GM12878 (cell line): Measurements from ENCODE around the gene SNX21. TPM values are rescaled to one million over a fixed set of nuclear protein-coding genes. Genes with fewer than 3 reads are reported as not detected.
A peak's percentile ranks its signal among the peaks of the same experiment; 100 is the strongest.

Source experiments
- CBFB ChIP-seq: IDR thresholded peaks from 2 replicates; pipeline ENCODE4 v1.6.1; 2016; ENCODE audit warnings: antibody characterized with exemption, low read depth
- CBX5 ChIP-seq: sonication (generic); IDR thresholded peaks from 2 replicates; pipeline ENCODE4 v1.6.1; 2016; ENCODE audit warnings: low read depth, moderate library complexity, mild to moderate bottlenecking, inconsistent platforms
- CEBPB ChIP-seq, 2 experiments: fragments of 150-350 bp in 1 of 2; IDR thresholded peaks; 2 replicates each; pipeline ENCODE4 v1.6.1; 2012 to 2014; ENCODE audit warnings: low read depth in 2 of 2, low read length in 2 of 2, borderline replicate concordance in 1 of 2, inconsistent platforms in 1 of 2
- CHD1 ChIP-seq: IDR thresholded peaks from 2 replicates; pipeline ENCODE4 v1.6.1; 2012; ENCODE audit warnings: low read depth, low read length, improper control_type of control experiment
- CREM ChIP-seq: IDR thresholded peaks from 2 replicates; pipeline ENCODE4 v1.6.1; 2014; ENCODE audit warnings: antibody characterized with exemption, low read depth
- ESRRA ChIP-seq: IDR thresholded peaks from 2 replicates; pipeline ENCODE4 v1.6.1; 2012; ENCODE audit warnings: mild to moderate bottlenecking, low read length, improper control_type of control experiment
- JUNB ChIP-seq: IDR thresholded peaks from 2 replicates; pipeline ENCODE4 v1.6.1; 2016; ENCODE audit warnings: antibody characterized with exemption, mild to moderate bottlenecking
- JUND ChIP-seq: IDR thresholded peaks from 2 replicates; pipeline ENCODE4 v1.6.1; 2012; ENCODE audit warnings: low read depth, mild to moderate bottlenecking, low read length, improper control_type of control experiment, moderate library complexity
- KAT2A ChIP-seq: conservative IDR thresholded peaks from 2 replicates; pipeline ENCODE4 v1.6.1; 2011; ENCODE audit warnings: low read depth, low read length; ENCODE audit not compliant: control insufficient read depth
- MXI1 ChIP-seq: fragments of 150-350 bp; IDR thresholded peaks from 2 replicates; pipeline ENCODE4 v1.6.1; 2011; ENCODE audit warnings: low read depth, mild to moderate bottlenecking, inconsistent platforms, low read length, improper control_type of control experiment
- NR2C2 ChIP-seq: IDR thresholded peaks from 2 replicates; pipeline ENCODE4 v1.6.1; 2011; ENCODE audit warnings: borderline replicate concordance, low read depth; ENCODE audit not compliant: control insufficient read depth, insufficient read length
- NRF1 ChIP-seq: conservative IDR thresholded peaks from 2 replicates; pipeline ENCODE4 v1.6.1; 2011; ENCODE audit warnings: mild to moderate bottlenecking, low read depth, low read length, improper control_type of control experiment
- POLR2AphosphoS2 ChIP-seq: IDR thresholded peaks from 2 replicates; pipeline ENCODE4 v1.6.1; 2011; ENCODE audit warnings: low read depth, mild to moderate bottlenecking, low read length, improper control_type of control experiment, moderate library complexity
- POLR2AphosphoS5 ChIP-seq: IDR thresholded peaks from 2 replicates; pipeline ENCODE4 v1.6.1; 2011; ENCODE audit warnings: mild to moderate bottlenecking, low read length, inconsistent platforms
- RAD51 ChIP-seq: fragments of 450-650 bp; IDR thresholded peaks from 2 replicates; pipeline ENCODE4 v1.6.1; 2016; ENCODE audit warnings: moderate library complexity, mild to moderate bottlenecking, inconsistent platforms
- RFX5 ChIP-seq: IDR thresholded peaks from 2 replicates; pipeline ENCODE4 v1.6.1; 2011; ENCODE audit warnings: low read depth, low read length, improper control_type of control experiment
- SPI1 ChIP-seq: IDR thresholded peaks from 2 replicates; pipeline ENCODE4 v1.6.1; 2011; ENCODE audit warnings: low read depth, mild to moderate bottlenecking, low read length, moderate library complexity, borderline replicate concordance; ENCODE audit not compliant: insufficient read depth
- SRF ChIP-seq, 2 experiments: IDR thresholded peaks; 2 replicates each; pipeline ENCODE4 v1.6.1; 2011; ENCODE audit warnings: low read depth in 2 of 2, low read length in 2 of 2, mild to moderate bottlenecking in 1 of 2, moderate library complexity in 1 of 2
- STAT3 ChIP-seq: IDR thresholded peaks from 2 replicates; pipeline ENCODE4 v1.6.1; 2011; ENCODE audit warnings: low read depth, low read length, improper control_type of control experiment
- TCF7 ChIP-seq: IDR thresholded peaks from 2 replicates; pipeline ENCODE4 v1.6.1; 2014; ENCODE audit warnings: antibody characterized with exemption, borderline replicate concordance
- YY1 ChIP-seq: IDR thresholded peaks from 2 replicates; pipeline ENCODE4 v1.6.1; 2011; ENCODE audit warnings: low read depth, mild to moderate bottlenecking, low read length
- polyA plus RNA-seq, 11 experiments: library from polyadenylated mRNA; depleted of rRNA in 4 of 11; unstranded in 6 of 11; stranded (reverse) in 5 of 11; fragments of >200 nt; fragmentation: Nextera tagmentation in 4 of 11; fragmentation: Illumina TruSeq in 1 of 11; extraction: Ambion mirVana in 4 of 11; extraction: Trizol in 1 of 11; gene quantifications; 1 replicate in 1 of 11; 2 replicates in 10 of 11; pipeline versions ENCODE4 v1.2.1 to v1.2.3, GENCODE V29; 2011 to 2016; ENCODE audit warnings: inconsistent platforms in 2 of 11, missing spikeins in 2 of 11, low read depth in 1 of 11
- total RNA-seq, 4 experiments: library from RNA; depleted of rRNA in 3 of 4; stranded (reverse); fragments of >200 nt in 3 of 4; fragmentation: Illumina TruSeq in 1 of 4; extraction: Trizol in 1 of 4; gene quantifications; 2 replicates each; pipeline versions ENCODE4 v1.2.1 to v1.2.3, GENCODE V29; 2013 to 2021
- TF ChIP-seq, protein P1 (sequence below): IDR thresholded peaks from 2 replicates; pipeline ENCODE4 v1.6.1; 2011; ENCODE audit warnings: low read depth, low read length, improper control_type of control experiment, borderline replicate concordance
- TF ChIP-seq, protein P2 (sequence below): IDR thresholded peaks from 2 replicates; pipeline ENCODE4 v1.6.1; 2012; ENCODE audit warnings: low read depth, low read length, improper control_type of control experiment
- TF ChIP-seq, protein P3 (sequence below): fragments of 150-350 bp; IDR thresholded peaks from 2 replicates; pipeline ENCODE4 v1.6.1; 2016; ENCODE audit warnings: low read depth, low read length

The SNX21 gene
- total and polyA plus RNA-seq, 10 of the 15 experiments (the other 5 are each of a cell fraction or from before 2014, with no cell fraction given), result 0.10 to 1.4 (median 0.57) TPM

DNA sequence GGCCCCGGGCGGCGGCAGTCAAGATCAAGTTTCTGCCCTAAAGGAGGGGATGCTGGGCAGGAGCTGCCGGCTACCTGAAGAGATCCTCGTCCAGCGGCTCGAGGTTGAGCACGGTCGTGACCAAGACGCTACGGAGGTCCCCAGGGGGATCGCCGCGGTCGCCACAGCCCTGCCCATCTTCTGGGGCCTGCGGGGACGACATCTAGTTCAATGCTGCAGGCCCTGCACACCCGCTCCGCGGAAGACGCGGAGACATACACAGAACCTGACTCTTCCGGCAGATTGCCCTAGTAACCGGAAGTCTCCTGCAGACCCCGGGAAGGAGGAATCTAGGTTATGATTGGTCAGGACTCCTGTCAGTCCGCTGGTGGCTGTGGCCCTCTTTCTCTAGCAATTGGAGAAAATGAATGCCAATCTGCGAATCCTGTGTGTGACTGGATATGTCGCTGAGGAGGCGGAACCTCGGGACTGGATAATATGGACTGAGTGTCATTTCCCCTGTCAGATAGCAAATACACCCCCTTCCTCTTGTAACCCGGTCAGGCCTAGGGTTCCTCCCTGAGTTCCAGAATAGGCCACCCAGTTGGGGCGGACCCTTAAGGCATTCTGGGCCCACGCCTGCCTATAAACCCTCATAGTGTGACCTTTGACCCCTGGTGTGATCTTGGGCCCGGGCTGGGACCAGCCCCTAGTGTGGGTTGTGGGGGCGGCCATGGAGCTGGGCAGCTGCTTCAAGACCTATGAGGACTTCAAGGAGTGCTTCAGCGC is 23.7 kb downstream of the SNX21 start, which contains the start of the genes ACOT8 and ZSWIM3 (continued):
- no peak; the same call in 1 of the 2 replicates for TF ChIP-seq YY1
- TF ChIP-seq ESRRA, result peak; percentile 74; the same call in 1 of the 2 replicates
- peak in 1 of 2 experiments; percentile 34; a peak in 1 of 4 replicates for TF ChIP-seq SRF (IDR thresholded peaks at IDR 0.05; ENCODE audit: low read depth in 2 of 2, low read length in 2 of 2)
- no peak for TF ChIP-seq CEBPB (IDR thresholded peaks at IDR 0.05; ENCODE audit: borderline replicate concordance in 1 of 2, low read depth in 2 of 2, low read length in 2 of 2)
- TF ChIP-seq, protein P1, sequence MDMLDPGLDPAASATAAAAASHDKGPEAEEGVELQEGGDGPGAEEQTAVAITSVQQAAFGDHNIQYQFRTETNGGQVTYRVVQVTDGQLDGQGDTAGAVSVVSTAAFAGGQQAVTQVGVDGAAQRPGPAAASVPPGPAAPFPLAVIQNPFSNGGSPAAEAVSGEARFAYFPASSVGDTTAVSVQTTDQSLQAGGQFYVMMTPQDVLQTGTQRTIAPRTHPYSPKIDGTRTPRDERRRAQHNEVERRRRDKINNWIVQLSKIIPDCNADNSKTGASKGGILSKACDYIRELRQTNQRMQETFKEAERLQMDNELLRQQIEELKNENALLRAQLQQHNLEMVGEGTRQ, result no peak
- TF ChIP-seq NRF1, result no peak
- TF ChIP-seq STAT3, result no peak
- TF ChIP-seq KAT2A, result no peak
- TF ChIP-seq RFX5, result no peak
- TF ChIP-seq CHD1, result no peak
- TF ChIP-seq CREM, result peak; percentile 45; the same call in 1 of the 2 replicates
- no peak for TF ChIP-seq RAD51
- 0 out of 2 replicates have a peak, but pooled peaks have one; percentile 32 for TF ChIP-seq JUND
- TF ChIP-seq CBFB, result peak; percentile 39; the same call in 1 of the 2 replicates
- TF ChIP-seq TCF7, result no peak
- TF ChIP-seq NR2C2, result peak; percentile 90
- peak; percentile 96 for TF ChIP-seq POLR2AphosphoS2
- peak; percentile 68; the same call in 1 of the 2 replicates for TF ChIP-seq MXI1
- TF ChIP-seq, protein P2, sequence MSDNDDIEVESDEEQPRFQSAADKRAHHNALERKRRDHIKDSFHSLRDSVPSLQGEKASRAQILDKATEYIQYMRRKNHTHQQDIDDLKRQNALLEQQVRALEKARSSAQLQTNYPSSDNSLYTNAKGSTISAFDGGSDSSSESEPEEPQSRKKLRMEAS, result 0 out of 2 replicates have a peak, but pooled peaks have one; percentile 15
- peak; percentile 56; the same call in 1 of the 2 replicates for TF ChIP-seq SPI1
- no peak for TF ChIP-seq JUNB
- TF ChIP-seq, protein P3, sequence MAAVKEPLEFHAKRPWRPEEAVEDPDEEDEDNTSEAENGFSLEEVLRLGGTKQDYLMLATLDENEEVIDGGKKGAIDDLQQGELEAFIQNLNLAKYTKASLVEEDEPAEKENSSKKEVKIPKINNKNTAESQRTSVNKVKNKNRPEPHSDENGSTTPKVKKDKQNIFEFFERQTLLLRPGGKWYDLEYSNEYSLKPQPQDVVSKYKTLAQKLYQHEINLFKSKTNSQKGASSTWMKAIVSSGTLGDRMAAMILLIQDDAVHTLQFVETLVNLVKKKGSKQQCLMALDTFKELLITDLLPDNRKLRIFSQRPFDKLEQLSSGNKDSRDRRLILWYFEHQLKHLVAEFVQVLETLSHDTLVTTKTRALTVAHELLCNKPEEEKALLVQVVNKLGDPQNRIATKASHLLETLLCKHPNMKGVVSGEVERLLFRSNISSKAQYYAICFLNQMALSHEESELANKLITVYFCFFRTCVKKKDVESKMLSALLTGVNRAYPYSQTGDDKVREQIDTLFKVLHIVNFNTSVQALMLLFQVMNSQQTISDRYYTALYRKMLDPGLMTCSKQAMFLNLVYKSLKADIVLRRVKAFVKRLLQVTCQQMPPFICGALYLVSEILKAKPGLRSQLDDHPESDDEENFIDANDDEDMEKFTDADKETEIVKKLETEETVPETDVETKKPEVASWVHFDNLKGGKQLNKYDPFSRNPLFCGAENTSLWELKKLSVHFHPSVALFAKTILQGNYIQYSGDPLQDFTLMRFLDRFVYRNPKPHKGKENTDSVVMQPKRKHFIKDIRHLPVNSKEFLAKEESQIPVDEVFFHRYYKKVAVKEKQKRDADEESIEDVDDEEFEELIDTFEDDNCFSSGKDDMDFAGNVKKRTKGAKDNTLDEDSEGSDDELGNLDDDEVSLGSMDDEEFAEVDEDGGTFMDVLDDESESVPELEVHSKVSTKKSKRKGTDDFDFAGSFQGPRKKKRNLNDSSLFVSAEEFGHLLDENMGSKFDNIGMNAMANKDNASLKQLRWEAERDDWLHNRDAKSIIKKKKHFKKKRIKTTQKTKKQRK, result peak; percentile 99
- TF ChIP-seq POLR2AphosphoS5, result peak; percentile 96
- TF ChIP-seq CBX5, result no peak
